Measurements from ENCODE around the gene SLC35E4.
"Not testable (repeated sequence)": the region's sequence is repeated elsewhere in the genome, so short reads cannot be mapped to it uniquely, and the experiment has no call there.

The SLC35E4 gene

DNA sequence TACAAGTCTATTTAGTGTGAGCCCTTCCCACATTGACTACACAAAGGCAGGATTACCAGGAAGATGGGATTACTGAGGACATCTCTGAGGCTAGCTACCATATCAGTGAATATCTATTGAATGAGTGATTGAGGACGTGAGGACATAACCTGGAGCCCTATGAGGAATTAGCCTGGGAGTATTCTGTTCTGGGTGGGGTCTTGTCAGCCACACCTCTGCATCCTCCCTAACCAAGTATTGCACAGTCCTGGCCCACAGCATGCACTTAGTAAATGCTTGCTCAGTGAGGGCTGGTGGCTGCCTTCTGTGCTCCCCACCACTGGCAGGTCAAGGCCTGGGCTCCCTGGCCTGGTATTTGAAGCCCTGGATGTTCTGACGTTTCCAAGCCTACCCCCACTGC is 17.3 kb downstream of the SLC35E4 start:
- no peak for DNase-seq

DNA sequence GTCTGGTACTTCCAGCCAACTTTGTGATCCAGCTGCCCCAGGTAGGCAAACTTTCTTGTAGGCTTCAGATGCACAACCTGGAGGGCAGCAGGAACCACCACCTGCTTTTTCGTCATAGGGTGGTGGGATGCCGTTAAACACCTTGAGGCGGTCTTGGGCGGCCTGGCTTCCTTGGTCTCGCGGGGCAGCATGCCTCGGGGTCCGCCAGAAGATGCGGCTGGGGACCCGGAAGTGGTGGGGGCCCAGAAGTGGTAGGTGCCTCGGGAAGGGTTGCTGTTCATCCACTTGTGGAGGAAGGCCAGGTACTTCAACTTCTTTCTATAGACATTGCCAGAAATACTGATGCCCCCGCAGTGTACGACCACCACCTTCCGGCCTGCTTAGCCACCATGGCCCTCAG is 18.8 kb downstream of the SLC35E4 start:
- no peak for DNase-seq

DNA sequence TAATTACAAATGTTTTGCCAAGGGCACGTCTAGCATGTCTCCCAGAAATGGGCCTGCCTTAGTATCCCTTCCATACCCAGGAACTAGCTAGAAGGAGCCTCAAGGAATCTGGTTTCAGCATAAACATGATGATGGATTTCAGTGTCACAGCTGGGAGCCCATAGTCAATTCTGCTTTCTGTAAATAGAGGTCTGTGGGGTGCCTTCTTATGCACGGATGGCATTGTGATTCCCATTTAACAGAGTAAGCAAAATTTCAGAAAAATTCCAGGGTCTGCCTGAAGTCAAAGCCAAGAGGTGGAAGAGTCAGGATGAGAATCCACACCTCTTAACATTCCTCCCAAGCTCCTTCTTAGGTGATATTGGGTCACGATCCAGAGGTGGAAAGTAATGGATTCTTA is 20.0 kb downstream of the SLC35E4 start:
- no peak for DNase-seq

DNA sequence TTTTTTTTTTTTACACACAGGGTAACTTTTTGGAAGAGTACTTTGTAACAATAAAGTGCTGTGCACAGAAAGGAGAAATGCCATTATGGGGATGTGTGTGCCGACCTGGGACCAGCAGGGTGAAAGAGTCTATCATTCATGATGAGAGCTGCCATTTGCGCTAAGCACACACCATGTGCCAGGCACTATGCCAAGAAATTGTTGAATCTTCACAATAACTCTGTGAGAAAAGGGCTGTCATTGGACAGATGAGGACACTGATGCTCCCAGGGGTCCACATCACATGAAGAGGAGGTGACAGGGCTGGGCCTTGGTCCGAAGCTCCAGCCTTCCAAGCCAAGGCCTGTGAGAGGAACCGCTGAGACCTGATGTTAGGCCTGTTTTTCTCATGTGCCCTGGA is 26.5 kb downstream of the SLC35E4 start:
- no peak for DNase-seq

DNA sequence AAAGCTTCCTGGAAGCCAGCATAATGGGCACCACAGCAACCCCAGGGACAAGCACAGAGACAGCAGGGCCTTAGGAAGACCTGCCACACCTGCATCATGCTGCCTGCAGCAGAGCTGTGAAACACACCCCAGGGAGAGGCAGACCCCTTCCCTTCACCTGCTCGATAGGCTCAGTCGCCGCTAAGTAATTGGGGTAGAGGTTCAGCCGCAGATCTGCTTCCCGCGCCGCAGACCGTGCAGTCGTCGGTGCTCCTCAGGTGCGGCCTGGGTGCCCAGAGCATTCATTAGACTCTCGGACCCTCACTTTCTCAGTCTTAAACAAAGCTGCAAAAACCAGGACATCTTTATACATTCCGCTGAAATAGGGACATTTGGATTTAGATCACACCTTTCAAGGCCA is 29.2 kb downstream of the SLC35E4 start:
- DNase-seq: no peak

DNA sequence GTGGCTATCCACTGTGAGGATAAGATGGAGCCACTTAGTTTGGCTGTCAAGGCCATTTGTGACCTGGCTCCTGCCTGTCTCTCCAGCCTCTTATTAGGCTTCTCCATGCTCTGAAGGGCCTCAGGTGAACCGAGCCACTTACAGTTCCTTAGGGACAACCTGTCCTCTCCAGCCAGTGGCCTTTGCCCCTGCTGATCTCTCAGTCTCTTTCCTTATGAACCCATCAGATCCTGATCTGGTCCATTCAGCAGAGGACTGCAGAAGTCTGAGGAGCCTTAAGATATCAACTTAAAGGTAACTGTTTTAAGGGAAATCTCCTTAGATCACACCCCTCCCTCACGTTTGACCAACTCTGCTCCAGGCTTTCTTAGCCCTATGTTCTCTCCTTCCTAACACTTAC is 29.7 kb downstream of the SLC35E4 start:
- DNase-seq: no peak

DNA sequence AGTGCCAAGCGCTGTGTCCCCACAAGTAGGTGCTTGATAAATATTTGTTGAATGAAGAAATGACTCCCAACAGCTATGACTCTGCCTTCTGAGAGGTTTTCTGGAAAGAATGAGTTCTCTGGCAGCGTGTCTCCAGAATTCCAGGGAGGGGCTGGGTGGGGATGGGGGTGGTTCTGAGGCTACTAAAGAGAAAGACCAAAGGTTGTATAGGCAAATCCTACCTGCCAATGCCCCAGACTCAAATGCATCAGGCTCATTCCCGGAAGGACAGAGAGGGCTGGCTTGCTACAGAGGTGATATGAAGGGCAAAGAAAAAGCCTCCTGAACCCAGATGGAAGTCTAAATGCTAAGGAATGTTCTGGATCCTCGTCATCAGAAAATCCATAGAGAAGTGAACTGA is 30.2 kb downstream of the SLC35E4 start:
- no peak for DNase-seq

DNA sequence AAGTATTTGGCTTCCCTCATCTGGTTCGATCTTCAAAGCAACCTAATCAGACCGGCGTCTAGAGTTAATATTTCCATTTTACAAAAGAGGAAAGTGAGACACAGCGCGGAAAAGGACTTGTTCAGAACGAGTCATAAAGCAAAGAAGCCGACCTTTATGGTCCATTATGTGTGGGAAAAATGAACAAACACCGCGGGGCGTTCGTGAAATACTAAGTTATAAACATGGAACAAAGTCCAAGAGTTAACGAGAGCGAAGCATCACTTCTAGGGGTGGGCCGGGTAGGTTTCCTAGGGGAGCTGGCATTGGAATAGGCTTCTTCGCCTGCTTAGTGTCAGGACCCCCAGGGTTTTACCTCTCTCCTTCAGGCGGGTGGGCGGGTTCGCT is 31.5 kb downstream of the SLC35E4 start:
- DNase-seq: no peak

DNA sequence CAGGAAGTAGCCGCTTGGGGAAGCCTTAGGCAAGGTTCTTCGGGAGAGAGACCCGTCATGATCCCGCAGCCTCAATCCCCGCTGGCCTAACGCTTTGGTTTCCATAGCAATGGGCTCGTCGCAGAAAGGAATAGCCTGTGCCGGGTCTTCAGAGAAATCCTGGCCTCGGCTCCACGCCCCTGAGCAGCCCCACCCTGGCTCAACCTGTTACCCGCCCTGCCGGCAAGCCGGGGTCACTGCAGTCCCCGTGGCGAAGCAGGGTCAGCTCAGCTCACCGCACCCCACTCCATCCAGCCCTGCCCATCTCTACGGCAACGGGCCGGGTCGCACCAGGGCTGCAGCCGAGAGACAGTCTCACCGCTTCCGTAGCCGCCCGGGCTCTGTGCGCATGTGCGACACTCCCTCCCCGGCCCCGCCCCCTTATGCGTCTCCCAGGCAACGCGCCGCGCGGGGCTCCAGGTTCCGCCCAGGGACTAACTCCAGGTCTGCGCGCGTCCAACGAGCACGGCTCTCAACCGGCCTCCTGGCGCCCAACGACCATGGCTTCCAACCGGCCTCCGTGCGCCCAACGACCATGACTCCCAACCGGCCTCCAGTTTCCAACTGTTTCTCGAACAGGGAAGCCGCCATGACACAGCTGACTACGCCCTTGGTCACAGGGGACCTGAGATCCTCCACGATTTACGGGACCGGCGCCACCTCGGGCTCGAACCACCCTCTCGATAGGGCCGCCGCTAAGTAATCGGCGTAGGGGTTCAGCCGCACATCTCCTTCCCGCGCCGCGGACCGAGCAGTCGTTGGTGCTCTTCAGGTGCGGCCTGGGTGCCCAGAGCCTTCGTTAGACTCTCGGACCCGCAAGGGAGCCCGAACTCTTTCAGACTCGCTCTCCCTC is 32.2 kb downstream of the SLC35E4 start, which contains the start of gene DUSP18:
DUSP18 (minus strand) TSS at position 382 of the 892 bp plus-strand sequence. CDS start 3,872 bp downstream, outside the sequence.
- peak; percentile 85 for DNase-seq

DNA sequence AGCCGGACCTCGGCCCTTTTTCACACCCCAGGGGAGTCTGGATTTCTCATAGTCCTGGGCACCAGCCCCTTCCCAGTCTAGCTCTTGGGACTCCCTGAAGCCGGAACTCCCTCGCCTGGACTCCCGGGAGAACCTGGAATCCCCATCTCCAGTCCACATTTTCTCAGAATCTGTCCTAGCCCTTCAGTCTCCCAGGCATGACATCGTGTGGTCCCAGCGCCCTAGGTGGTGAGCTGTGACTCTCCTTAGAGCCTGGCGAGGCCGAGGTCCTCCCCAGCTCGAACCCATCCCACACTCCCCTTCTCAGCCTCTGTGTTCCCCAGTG is 32.8 kb downstream of the SLC35E4 start:
- no peak for DNase-seq

DNA sequence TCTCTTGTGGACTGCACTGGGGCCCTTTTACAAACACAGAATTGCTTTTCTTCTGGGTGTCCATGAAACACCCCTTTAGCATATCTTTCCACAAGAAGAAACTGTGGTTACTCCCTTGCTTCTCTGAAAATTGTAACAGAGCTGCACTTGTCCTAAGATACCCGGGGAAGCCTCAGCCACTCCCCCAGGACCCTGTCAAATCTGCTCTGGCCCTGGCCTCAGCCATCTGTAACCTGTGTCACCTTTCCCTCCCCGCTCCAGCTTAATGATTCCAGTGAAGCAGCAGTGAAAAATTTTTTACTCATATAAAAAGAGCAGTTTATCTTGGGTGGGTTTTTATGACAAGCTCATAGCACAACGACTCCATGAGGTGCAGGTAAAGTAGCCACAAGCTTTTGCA is 35.5 kb downstream of the SLC35E4 start:
- DNase-seq: no peak

DNA sequence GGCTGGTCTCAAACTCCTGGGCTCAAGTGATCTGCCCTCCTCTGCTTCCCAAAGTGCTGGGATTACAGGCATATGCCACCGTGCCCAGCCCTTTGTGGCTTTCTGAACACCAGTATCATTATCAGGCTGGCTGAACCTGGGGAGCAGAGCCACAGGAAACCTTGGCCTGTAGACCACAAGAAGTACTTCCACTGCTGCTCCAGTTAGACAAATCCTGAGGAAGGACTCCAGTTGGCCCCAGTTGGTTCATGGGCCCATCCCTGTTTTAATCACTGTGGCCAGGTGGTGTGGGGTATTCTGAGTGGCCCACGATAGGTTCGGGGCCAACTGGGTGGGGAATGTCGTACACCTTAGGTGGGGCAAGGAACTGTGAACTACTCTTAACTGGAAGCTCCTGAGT is 37.6 kb downstream of the SLC35E4 start:
- no peak for DNase-seq

DNA sequence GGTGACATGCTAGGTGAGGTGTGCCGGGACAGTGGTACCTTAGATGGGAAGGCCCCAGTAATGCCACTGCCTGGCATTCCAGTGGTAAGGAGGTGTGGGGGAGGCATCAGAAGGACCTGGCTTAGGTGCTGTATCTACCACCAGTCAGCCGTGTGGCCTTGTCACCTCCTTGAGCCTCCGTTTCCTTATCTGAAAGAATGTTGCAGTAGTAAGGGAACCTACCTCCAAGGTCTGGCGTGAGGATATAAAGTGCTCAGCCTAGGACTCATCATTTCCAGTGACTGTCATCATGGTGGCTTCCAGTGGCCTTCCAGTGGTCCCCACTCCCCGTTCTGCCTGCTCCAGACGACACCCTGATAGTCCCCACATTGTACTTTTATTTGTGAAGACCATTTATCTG is 38.9 kb downstream of the SLC35E4 start:
- DNase-seq: no peak

DNA sequence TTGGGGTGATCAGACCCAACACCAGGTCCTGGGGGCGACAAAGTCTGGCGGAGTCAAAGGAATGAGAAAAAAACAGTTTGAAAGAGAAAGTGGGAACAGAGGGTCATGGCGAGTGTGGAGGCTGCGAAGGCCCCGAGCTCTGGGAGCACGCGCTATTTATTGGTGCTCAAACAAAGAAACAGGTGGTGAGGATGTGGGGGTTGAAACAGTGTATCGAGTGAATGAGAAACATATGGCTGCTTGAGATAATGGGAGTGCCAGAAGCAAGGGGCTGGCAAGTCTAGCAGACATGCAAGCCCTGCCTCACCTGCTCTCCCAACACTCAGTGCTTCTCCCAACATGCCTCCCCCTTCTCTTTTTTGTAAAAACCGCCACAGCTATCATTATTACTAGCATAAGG is 39.9 kb downstream of the SLC35E4 start:
- DNase-seq: no peak

DNA sequence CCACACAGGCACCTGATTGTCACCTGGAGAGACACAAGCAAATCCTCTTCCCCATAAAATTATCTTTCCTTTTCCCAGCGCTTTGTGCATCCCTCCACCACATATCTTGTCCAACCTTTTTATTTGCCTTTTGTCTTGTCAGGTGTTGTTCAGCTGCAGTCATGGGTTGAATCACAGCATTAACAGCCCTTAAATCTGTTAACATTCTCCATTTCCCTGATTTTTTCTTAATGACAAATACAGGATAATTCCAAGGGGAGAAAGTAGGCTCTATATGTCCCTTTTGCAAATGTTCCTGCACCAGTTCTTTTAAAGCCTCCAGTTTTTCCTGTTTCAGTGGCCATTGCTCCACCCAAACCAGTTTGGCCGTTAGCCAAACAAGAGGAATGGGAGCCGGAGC is 41.0 kb downstream of the SLC35E4 start:
- DNase-seq: not testable (repeated sequence)

DNA sequence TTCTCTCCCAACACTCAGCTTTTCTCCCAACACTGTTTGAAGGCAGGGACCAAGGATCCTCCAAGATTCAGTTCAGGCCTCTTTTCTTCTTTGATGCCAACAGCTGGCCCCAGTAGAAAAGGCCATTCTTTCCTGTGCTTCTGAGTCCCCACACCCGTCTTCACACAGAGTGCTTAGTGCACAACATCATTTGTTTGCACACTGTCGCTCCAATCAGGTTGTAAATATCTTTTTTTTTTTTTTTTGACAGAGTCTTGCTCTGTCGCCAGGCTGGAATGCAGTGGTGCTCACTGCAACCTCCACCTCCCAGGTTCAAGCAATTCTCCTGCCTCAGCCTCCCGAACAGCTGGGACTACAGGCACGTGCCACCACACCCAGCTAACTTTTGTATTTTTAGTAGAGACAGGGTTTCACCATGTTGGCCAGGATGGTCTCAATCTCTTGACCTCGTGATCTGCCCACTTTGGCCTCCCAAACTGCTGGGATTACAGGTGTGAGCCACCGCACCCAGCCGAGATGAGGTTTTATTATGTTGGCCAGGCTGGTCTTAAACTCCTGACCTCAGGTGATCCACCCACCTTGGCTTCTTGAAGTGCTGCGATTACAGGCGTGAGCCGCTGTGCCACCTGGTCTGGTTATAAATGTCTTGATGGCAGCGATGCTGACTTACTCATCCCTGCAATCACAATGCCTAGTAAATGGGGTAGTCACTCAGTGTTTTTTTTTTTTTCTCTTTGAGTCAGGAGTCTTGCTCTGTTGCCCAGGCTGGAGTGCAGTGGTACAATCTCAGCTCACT is 44.5 kb downstream of the SLC35E4 start:
- not testable (repeated sequence) for DNase-seq

DNA sequence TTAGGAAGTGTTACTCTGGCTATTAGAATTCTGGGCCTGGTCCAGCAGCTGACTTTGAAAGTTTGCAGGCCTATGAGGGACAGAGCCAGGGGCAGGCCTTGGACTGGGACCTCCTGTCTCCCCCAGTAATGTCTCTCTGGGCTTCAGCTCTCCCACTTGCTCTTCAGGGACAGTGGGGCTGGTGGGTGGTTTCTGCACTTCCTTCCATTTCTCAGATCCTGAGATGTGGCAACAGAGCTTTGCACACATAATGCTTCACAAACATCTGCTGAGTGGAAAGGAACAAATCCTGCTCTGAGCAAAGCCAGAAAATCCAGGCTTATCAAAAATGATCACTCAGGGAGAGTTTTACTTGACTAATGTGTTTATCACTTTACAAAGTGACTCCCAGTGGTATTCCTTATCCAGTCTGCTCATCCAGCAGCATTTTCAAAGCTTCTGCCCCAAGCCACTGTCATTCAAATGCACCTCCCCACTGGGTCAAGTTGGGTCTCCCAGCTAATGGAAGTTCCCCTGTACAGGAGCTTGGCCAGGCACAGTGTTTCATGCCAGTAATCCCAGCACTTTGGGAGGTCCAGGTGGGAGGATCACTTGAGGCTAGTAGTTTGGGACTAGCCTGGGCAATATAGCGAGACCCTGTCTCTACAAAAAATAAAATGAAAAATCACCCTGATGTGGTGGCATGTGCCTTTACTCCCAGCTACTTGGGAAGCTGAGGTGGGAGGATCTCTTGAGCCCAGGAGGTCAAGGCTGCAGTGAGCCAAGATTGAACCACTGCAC is 45.6 kb downstream of the SLC35E4 start:
- DNase-seq: no peak

DNA sequence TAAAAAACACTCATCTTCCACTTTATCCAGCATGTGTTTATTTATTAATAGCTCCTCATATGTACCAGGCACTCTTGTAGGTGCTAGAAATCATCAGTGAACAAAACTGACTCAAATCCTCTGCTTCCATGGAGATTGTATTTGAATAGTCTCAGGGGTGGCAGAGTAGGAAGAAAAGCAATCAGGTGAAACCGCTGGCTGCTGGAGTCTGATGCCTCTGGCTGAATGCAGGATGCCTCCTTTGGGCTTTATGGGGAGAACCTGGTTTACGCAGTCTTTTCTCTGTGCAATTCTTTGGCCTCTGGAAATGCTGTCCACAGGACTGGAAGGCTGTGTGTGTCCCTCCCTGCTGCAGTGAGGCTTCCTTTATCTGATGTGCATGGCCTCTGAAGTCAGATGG is 46.2 kb downstream of the SLC35E4 start:
- DNase-seq: no peak

DNA sequence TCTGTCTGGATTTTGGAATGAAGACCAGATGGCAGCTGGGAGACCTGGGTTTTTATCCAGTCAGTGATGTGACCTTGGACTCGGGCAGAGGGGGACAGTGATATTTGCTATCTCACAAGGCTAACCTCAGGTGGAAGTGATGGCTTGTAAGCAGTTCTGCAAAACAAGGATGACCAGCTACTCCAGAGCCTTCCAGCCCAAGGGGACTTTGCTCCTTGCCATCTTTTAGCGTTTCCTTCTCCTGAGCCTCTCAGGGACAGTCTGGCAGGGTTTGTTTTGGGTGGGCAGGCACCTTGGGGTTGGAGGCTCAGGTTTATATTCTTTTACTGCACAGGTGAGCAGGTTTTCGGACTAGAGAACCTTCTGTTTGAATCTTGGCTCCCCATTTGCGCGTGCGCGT is 49.6 kb downstream of the SLC35E4 start:
- DNase-seq: no peak

DNA sequence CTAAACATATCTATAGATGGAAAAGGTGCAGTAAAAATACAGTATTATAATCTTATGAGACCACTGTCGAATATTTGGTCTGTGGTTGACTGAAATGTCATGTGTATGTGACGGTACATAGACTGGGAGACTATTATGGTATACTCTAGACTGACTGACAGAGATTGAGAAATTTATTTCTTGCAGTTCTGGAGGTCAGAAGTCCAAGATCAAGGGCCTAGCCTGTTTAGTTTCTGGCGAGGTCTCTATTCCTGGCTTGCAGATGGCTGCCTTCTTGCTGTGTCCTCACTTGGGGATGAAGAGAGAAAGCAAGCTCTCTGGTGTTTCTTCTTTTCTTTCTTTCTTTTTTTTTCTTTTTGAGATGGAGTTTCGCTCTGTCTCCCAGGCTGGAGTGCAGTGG is 51.8 kb downstream of the SLC35E4 start:
- no peak for DNase-seq

DNA sequence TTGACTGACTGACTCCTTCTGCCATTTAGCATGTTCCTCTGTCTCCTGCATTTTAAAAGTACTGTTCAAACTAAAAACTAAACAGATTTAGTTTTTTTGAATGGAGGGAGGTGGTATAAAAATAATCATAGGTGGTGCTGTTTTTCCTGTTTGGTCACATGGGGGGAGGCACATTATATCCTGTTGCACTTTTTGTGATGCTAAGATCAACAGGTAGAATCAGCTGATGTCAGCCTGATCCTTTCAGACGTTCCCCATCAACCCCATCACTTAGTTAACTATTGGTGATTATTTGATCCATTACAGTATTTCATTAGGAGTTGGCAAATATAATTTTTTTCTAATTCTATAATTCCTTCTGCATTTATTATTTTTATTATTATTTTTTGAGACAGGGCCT is 54.0 kb downstream of the SLC35E4 start:
- no peak for DNase-seq

DNA sequence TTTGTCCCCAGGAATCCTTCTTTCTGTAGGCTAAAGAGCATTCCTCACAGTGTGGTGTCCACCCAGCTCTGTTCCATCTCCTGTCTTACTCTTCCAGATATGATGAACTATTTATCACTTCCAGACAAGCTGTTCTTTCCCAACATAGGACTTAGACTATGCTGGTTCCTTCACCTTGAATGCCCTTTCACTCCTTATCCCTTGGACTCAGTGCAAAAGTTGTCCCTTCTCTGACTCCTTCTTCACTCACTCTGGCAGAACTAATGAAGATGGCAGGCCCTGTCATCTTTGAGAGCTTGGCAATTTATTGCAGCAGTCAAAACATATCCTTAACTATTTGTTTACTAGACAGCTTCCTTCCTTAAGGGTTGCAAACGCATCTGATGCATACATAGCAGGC is 55.6 kb downstream of the SLC35E4 start:
- no peak for DNase-seq

DNA sequence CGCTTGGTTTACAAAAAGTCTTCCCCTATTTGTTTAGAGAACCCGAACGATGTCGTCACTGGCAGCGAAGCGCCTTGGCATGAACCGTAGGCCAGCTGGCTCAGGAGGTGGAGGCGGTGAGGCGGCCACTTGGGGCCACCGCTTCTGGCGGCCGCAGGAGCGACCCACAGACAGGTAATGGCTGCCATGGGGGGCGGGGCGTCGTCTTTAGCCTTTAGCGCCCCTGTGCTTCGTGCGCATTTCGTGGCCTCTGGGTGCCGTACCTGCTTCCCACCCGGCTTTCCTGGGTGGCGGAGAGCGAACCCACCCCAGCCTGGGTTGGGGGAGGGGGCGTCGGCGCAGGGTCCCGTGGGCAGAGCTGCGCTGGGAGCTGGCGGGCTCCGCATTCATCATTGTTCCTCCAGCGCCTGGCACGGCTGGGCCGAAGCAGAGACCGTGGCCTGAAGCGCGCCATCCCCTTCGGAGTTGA is 58.6 kb downstream of the SLC35E4 start:
- peak; percentile 51 for DNase-seq
